ENCODE measurements around the gene FANCC. TPM values are rescaled to one million over a fixed set of nuclear protein-coding genes. Genes with fewer than 3 reads are reported as not detected.
A peak's percentile ranks its signal among the peaks of the same experiment; 100 is the strongest.

FANCC gene
- total and polyA plus RNA-seq, 2 of the 8 experiments (the other 6 are each of a cell fraction or from before 2014, with no cell fraction given) = 7.8 to 15.2 TPM

- WGBS, 2 experiments (ENCODE audit: extremely low coverage in 1 of 2, insufficient coverage in 1 of 2, insufficient read length in 1 of 2, insufficient replicate concordance in 2 of 2, low coverage in 1 of 2, low lambda C conversion rate in 2 of 2, missing lambda C conversion rate in 1 of 2) = 92% methylated on average over 12 of the region's 12 CpGs; no CpG with 5 or more reads in 1 of the 2 experiments
- CTCF ChIA-PET (ENCODE audit: partially characterized antibody) = interaction anchor here (1.1 to 13.8 kb wide), 3 partner anchors 27 to 417 kb away, joined by 3 to 209 read pairs (median 4); no protein-coding TSS in a partner anchor
- no peak for TF ChIP-seq RBBP5 (IDR thresholded peaks at IDR 0.05; ENCODE audit: borderline replicate concordance, low read depth, low read length)
- TF ChIP-seq CBX5 (IDR thresholded peaks at IDR 0.05; ENCODE audit: low read depth, low read length) = no peak
- no peak for TF ChIP-seq SIRT6 (IDR thresholded peaks at IDR 0.05; ENCODE audit: low read length)
- no peak for TF ChIP-seq NANOG (IDR thresholded peaks at IDR 0.05; ENCODE audit: insufficient read depth, low read depth, low read length, poor library complexity, severe bottlenecking)
- TF ChIP-seq GTF2F1 (IDR thresholded peaks at IDR 0.05; ENCODE audit: borderline replicate concordance, low read depth, low read length) = no peak
- no peak for TF ChIP-seq KDM4A (IDR thresholded peaks at IDR 0.05; ENCODE audit: low read depth, low read length, severe bottlenecking)
- TF ChIP-seq SIN3A (conservative IDR thresholded peaks at IDR 0.05 in 1 of 2, IDR thresholded peaks at IDR 0.05 in 1 of 2; ENCODE audit: low read depth in 1 of 2, low read length in 2 of 2) = no peak
- TF ChIP-seq EZH2 (IDR thresholded peaks at IDR 0.05; ENCODE audit: low read depth, low read length, severe bottlenecking) = no peak
- no peak for TF ChIP-seq MAX (IDR thresholded peaks at IDR 0.05)
- TF ChIP-seq E2F6 (IDR thresholded peaks at IDR 0.05) = no peak
- no peak for TF ChIP-seq CEBPB (IDR thresholded peaks at IDR 0.05; ENCODE audit: low read depth, low read length)
- TF ChIP-seq TCF12 (IDR thresholded peaks at IDR 0.05; ENCODE audit: low read depth, low read length) = no peak
Observed at GRCh38 chr9:95098391-95098921, 219.1 kb downstream of the FANCC start.

More at GRCh38 chr9:95098391-95098921, 219.1 kb downstream of the FANCC start:
- no peaks in the 10 kb centered on the region for H3K9me3 ChIP-seq (ENCODE audit: insufficient read depth in 2 of 2, low read depth in 1 of 2, low read length in 1 of 2)
- peaks cover 2% of the 10 kb centered on the region; the same call in 1 of the 2 replicates for H3K23me2 ChIP-seq (ENCODE audit: low read depth, low read length)
- no peak overlapping the region for H2BK20ac ChIP-seq (ENCODE audit: low read length)
- no peak overlapping the region for H4K91ac ChIP-seq (replicated peaks; ENCODE audit: insufficient read length, low read length)
- no peak overlapping the region for H3K4ac ChIP-seq (replicated peaks; ENCODE audit: insufficient read length, low read depth, low read length)
- no peak overlapping the region for H3K9ac ChIP-seq (replicated peaks in 1 of 4; ENCODE audit: extremely low read depth in 1 of 4, low read depth in 3 of 4, low read length in 3 of 4)
- H3K23ac ChIP-seq (ENCODE audit: insufficient read length) = no peak overlapping the region
- no peak overlapping the region for H2BK12ac ChIP-seq (ENCODE audit: low read depth, low read length)
- no peak overlapping the region for H3K4me2 ChIP-seq (ENCODE audit: insufficient read depth in 1 of 2, low read depth in 2 of 2, low read length in 2 of 2)
- no peak overlapping the region for H2BK15ac ChIP-seq (ENCODE audit: low read length)
- H3K18ac ChIP-seq (ENCODE audit: extremely low read depth, low read length) = no peak overlapping the region
- H2BK5ac ChIP-seq (ENCODE audit: low read depth, low read length) = no peak overlapping the region
- H3K79me2 ChIP-seq (ENCODE audit: control insufficient read depth in 1 of 2, insufficient read depth in 2 of 2, low read length in 2 of 2) = no peaks in the 10 kb centered on the region
- H3K56ac ChIP-seq (replicated peaks; ENCODE audit: insufficient read length, low read depth, low read length) = no peak overlapping the region
- no peaks in the 10 kb centered on the region for H3K79me1 ChIP-seq (ENCODE audit: low read depth, low read length)
- no peak overlapping the region for H3K27ac ChIP-seq (ENCODE audit: low read depth, low read length)
- H3K4me1 ChIP-seq (replicated peaks in 1 of 4; ENCODE audit: control insufficient read depth in 3 of 4, insufficient read depth in 4 of 4, low read length in 3 of 4) = peaks cover 0 to 8% (median 1%) of the 10 kb centered on the region in 4 experiments; a peak in 4 of 7 replicates
- no peak overlapping the region for H2AFZ ChIP-seq (ENCODE audit: low read length)
- 0 out of 2 replicates have a peak overlapping the region, but pooled peaks have one; percentile 24 for H2AK5ac ChIP-seq (ENCODE audit: low read depth, low read length)
- no peaks in the 10 kb centered on the region for H4K20me1 ChIP-seq (replicated peaks in 1 of 2; ENCODE audit: control insufficient read depth in 1 of 2, insufficient read depth in 2 of 2, low read length in 2 of 2)
- no peaks in the 10 kb centered on the region; a peak in 1 of 8 replicates for H3K36me3 ChIP-seq (ENCODE audit: control insufficient read depth in 2 of 4, insufficient read depth in 4 of 4, low read length in 3 of 4)
- FAIRE-seq = no peak
- H3K27me3 ChIP-seq (replicated peaks in 1 of 4; ENCODE audit: control insufficient read depth in 3 of 4, extremely low read depth in 1 of 4, insufficient read depth in 3 of 4, low read length in 3 of 4) = no peaks in the 10 kb centered on the region
- POLR2A ChIA-PET (ENCODE audit: partially characterized antibody) = no interaction called here
- no peak for DNase-seq (ENCODE audit: low read depth in 1 of 2, low spot score in 2 of 2)
- H4K8ac ChIP-seq (ENCODE audit: extremely low read depth, insufficient read depth, low read length) = no peak overlapping the region
- H4K5ac ChIP-seq (ENCODE audit: insufficient read length, low read depth, low read length) = no peak overlapping the region
- no peak overlapping the region for H3K4me3 ChIP-seq (ENCODE audit: extremely low read depth in 1 of 4, insufficient read depth in 2 of 4, low read depth in 3 of 4, low read length in 4 of 4)
- no peak overlapping the region for H2BK120ac ChIP-seq (replicated peaks; ENCODE audit: low read depth, low read length)
- no peak overlapping the region for H3K14ac ChIP-seq (ENCODE audit: insufficient read length)
